Stimulated activated CD4-positive, alpha-beta T cell treated with anti-CD3 and anti-CD28 coated beads, Interleukin-4, amount 100 ng/mL, for 48 hours (primary cell): ENCODE results near the gene EIF4E3.

Source experiments
- DNase-seq, 2 donors: peaks; one replicate each; pipeline ENCODE4 v3.0.0-alpha.2; 2020; ENCODE audit warnings: low read depth in 2 of 2

EIF4E3 gene

GRCh38 chr3:71650372-71650771, 74.8 kb downstream of the EIF4E3 start:
- DNase-seq: no peak

- DNase-seq: no peak
Measured at GRCh38 chr3:71649757-71650156, 75.4 kb downstream of the EIF4E3 start.

- no peak for DNase-seq
Measured at GRCh38 chr3:71647751-71648150, 77.5 kb downstream of the EIF4E3 start.

- DNase-seq: no peak
Measured at GRCh38 chr3:71646971-71647370, 78.2 kb downstream of the EIF4E3 start.

- no peak for DNase-seq
Measured at GRCh38 chr3:71645140-71645539, 80.1 kb downstream of the EIF4E3 start.

- no peak for DNase-seq
Measured at GRCh38 chr3:71641674-71642073, 83.5 kb downstream of the EIF4E3 start.

- DNase-seq: no peak
Measured at GRCh38 chr3:71640331-71640983, 84.7 kb downstream of the EIF4E3 start.

GRCh38 chr3:71636482-71636881, 88.7 kb downstream of the EIF4E3 start:
- DNase-seq: no peak

- no peak for DNase-seq
Measured at GRCh38 chr3:71636001-71636400, 89.2 kb downstream of the EIF4E3 start.

GRCh38 chr3:71634671-71635070, 90.5 kb downstream of the EIF4E3 start:
- DNase-seq: no peak

GRCh38 chr3:71629711-71630110, 95.5 kb downstream of the EIF4E3 start:
- DNase-seq: no peak

GRCh38 chr3:71629289-71629688, 95.9 kb downstream of the EIF4E3 start:
- no peak for DNase-seq

GRCh38 chr3:71628522-71628921, 96.7 kb downstream of the EIF4E3 start:
- no peak for DNase-seq

GRCh38 chr3:71625676-71626075, 99.5 kb downstream of the EIF4E3 start:
- no peak for DNase-seq
